GM18951 (cell line): ENCODE data around the gene GPR39.
"Not testable (repeated sequence)": the region's sequence is repeated elsewhere in the genome, so short reads cannot be mapped to it uniquely, and the experiment has no call there.

Experiments
- POLR2A ChIP-seq: IDR thresholded peaks from 4 replicates; pipeline ENCODE4 v1.6.1; 2011; ENCODE audit warnings: mild to moderate bottlenecking; ENCODE audit not compliant: insufficient read length, insufficient read depth; ENCODE audit errors: extremely low read depth
- in situ Hi-C: fragments of 300-500 bp; cut with MboI; formaldehyde crosslinking; loops from one replicate; pipeline ENCODE4 v1.12.0; 2022; ENCODE audit warnings: low sequenced_read_pairs, mixed read lengths, inconsistent platforms; ENCODE audit not compliant: unreplicated experiment

The GPR39 gene

DNA sequence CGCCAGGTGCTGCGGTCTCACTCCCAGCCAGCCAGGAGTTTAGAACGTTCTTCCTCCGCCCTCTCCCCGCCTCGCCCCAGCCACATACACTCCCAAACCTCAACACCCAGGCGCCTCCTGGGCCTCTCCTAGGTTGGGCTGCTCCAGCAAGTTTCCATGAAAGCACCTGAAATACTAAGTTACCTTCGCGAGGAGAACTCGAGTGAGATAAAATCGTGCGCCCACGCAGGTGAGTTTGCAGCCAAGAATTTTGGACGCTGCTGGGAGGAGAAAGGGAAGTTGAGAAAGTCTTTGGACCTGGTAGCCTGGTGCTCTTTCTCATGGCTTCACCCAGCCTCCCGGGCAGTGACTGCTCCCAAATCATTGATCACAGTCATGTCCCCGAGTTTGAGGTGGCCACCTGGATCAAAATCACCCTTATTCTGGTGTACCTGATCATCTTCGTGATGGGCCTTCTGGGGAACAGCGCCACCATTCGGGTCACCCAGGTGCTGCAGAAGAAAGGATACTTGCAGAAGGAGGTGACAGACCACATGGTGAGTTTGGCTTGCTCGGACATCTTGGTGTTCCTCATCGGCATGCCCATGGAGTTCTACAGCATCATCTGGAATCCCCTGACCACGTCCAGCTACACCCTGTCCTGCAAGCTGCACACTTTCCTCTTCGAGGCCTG lies at the start of gene GPR39:
Gene GPR39 (plus strand): TSS at position 83 of the 673 bp plus-strand sequence.
- in situ Hi-C loops: no loop called here
- TF ChIP-seq POLR2A: no peak

DNA sequence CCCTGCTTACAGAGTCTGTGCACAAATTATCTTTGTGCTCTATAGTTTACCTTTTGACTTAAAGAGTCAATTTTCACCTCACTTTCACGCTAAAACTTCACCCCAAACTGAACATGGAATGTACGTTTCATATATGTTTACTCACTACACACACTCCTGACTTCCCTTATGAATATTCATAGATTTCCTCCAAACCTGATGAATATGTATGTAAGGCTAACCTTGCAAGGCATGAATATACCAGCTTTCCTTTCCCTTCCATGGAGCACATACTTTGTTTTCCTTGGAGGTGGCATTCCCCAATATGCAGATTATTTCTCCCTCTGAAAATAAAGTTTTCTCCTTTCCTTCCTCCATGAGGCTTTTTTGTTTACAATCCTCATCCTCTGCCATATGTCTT lies 48.4 kb upstream of the GPR39 start:
- in situ Hi-C loops: no loop called here
- no peak for TF ChIP-seq POLR2A

DNA sequence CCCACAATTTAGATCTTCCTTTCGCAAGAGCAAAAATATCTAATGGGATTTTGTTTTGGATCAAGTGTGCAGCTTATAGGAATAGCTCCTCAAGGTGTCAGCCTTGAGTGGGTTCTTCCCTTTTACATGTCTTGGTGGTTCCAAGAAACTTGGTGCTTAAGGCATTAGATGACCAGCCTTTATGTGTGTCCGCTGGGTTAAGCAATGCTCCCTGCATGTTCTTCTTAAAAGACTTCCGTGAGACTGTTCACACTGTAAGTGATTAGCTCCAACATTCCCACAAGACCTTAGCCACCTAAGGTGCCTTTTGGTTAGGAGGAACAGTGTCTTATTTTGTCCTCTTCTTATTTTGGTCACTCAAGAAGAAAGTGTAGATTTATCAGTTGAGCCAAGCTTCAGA lies 44.3 kb upstream of the GPR39 start:
- in situ Hi-C loops: no loop called here
- no peak for TF ChIP-seq POLR2A

DNA sequence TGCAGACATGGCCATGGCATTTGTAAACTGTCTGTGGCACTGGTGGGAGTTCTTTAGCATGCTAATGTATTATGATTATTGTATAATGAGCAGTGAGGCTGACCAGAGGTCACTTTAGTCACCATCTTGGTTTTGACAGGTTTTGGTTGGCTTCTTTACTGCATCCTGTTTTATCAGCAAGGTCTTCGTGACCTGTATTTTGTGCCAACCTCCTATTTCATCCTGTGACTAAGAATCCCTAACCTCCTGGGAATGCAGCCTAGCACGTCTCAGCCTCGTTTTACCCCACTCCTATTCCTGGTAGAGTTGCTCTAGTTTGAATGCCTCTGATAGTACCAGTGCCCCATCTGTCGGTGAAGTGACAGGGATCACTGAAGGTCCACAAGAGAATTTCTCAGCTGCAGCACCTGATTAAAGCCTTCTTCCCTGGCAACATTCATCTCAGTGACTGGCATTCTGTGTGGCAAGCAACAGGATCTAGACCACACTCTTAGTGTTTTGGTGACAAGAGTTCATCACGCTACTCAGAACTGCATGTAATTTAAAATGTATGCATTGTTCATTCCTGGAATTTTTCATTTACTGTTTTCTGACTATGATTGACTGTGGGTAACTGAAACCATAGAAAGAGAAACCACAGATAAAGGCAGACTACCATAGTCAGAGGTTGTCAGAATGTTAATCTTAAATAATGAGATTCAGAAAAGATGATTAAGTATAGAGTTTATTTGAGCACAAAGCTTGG lies 43.0 kb upstream of the GPR39 start:
- in situ Hi-C loops: no loop called here
- no peak for TF ChIP-seq POLR2A

DNA sequence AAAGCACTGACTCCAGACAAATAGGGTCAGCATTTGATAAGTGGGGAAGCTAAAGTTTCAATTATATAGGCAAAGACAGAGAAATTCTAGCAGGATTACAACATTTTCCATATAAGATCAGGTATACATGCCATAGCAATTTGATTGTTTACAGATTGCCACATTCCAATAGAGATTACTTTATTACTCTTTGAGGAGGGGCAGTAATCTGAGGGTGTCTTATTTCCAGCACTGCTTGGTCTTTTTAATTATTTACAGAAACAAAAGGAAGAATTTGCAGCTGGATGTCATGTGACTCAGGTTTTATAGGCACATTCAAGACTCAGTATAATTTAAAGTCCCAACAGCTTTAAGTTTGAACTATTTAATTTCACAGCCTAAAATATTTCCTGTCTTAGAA lies 42.5 kb upstream of the GPR39 start:
- in situ Hi-C loops: no loop called here
- no peak for TF ChIP-seq POLR2A

DNA sequence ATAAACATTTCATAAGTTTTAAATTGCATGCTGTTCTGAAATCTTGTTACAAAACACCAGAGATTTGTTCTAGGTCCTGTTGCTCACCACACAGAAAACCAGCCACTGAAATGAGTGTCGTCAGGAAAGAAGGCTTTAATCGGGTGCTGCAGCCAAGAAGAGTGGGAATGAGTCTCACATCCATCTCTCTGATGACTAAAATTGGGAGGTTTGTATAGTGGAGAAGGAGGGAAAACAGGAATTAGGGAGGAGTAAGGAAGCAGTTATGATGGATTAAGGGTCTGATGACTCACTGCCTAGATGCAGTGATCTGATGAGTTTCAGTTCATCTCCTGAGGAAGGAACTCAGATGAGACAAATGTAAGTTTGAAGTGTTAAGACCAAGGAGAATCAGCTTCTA lies 42.1 kb upstream of the GPR39 start:
- in situ Hi-C loops: no loop called here
- TF ChIP-seq POLR2A: no peak

DNA sequence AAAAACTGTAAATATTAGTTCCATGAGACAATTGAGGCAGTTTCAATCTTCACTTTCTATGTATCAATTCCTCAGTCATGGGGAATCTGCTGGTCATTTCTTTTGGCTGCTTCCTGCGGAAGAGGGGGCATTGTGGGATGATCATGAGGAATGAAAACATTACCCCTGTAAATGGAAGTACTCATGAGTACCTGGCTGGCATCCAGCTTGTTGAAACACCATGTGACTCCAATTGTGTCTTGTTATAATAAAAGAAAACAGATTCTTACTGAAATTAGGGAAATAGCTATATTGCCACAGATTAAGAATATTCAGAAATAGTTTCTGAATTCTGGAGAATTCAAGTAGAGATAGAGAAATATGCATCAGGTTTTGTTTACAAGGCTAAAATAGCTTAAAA lies 41.6 kb upstream of the GPR39 start:
- no peak for TF ChIP-seq POLR2A
- in situ Hi-C loops: no loop called here

DNA sequence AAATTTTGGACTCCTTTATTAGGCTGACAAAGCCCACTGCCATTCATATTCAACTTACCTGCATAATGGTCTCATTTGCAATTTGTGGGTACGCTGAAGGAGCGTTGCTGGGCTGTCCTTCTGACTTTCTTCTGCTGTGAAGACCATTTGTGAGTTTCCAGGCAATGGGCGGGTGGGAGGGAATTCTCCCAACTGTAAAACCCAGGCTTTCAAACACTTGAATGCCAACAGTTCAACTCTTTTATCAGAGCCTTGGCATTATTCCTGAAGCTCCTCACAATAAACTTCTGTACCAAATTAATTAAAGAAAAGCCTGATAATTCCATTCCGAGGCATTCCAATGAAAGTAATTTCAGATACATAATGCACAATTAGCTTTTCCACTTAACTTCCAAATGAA lies 35.2 kb upstream of the GPR39 start:
- TF ChIP-seq POLR2A: no peak
- in situ Hi-C loops: no loop called here

DNA sequence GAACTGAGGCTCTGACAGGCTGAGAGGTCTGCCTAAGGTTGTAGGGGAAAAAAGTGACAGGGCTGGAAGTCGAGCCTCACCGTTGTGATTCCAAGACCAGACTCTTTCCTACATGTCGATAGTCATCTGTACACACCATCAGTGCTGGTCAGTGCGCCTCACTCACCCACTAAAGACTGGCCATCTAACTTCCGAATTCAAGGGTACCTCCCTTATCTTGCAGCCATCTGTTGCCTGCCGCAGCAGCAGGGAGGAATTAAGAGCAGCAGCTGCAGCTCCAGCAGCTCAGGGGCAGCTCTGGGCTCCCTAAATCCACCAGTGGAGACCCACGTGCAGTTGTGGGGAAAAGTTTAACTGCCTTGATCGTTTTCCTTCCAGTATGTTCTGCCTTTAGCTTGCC lies 32.6 kb upstream of the GPR39 start:
- in situ Hi-C loops: no loop called here
- no peak for TF ChIP-seq POLR2A

DNA sequence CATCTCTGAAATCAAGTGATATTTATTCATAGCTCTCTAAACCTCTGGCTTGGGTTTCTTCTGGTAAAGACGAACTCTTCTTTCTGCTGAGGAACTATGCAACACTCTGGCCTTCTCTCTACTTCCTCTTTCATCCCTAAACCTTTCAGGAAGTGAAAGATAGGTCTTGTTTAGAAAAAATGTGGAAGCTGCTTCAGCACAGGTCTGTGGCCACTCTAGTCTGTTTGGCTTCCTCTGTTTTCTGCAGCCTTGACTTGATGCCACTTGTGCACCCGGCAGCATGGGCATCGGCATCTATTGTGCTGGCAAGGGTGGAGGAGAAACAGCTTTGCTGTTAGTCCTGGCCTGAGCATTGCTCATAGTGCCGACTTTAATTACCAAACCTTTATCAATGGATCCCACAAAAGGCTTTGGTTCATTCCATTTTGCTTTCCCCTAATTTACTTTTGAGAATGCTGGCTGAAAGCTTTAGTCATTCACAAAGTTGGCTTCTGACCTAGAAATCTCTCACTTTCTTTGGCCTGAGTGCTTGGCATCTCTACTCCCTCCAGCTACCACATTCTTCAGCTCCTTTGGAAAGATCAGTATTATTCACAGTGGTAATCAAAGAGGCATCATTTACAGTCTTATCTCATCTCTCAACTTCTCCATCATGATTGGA lies 32.0 kb upstream of the GPR39 start:
- no peak for TF ChIP-seq POLR2A
- in situ Hi-C loops: no loop called here

DNA sequence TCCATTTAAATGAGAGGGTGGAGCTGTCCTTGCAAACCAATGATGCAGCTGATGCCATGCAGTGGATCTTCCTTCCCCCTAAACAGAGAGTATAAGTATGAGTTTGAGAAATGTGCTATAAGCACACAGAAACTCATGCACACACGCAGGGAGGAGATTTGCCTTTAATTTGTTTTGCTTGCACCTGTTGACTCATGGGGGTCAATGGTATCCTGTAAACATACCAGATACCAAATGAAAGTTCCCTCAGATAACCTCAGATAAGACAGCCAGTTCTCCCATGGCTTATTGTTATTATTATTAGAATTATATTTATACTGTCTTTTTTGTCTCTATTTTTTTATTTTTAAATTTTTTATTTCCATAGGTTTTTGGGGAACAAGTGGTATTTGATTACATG lies 29.5 kb upstream of the GPR39 start:
- in situ Hi-C loops: no loop called here
- no peak for TF ChIP-seq POLR2A

DNA sequence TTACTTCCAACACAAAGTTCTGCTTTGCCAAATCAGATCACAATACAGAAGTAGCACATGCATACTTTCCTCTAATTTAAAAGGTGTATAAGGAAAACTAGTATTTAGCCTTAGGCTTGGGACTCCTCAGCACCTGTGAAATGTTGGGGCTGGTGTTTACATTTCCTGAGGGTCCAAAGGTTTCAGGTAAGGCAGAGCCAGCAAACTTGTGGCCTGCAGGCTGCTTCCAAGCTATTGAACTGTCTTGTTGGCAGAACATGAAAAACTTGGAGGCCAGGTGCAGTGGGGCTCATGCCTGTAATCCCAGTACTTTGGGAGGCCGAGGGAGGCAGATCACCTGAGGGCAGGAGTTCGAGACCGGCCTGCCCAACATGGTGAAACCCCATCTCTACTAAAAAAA lies 26.5 kb upstream of the GPR39 start:
- in situ Hi-C loops: no loop called here

DNA sequence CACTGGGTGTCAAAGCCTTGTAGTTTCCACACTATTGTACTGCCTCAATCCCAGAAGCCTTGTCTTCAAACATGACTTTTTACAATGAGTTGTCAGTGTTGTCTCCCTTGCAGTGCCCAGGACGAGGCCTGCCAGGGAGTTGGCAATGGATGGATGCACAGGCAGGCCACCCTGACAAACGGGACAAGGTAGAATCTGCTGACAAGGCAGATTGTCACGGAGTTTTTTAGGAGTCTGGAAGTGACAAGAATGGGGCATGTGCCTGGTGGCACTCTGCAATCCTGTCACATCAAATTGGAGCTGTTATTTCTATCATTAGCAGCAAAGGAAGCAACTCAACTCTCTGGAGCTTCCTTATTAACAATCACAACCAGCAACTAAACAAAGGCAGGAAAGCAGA lies 25.2 kb upstream of the GPR39 start:
- no peak for TF ChIP-seq POLR2A
- in situ Hi-C loops: no loop called here

More for the DNA sequence above, 26.5 kb upstream of the GPR39 start:
- TF ChIP-seq POLR2A: no peak

DNA sequence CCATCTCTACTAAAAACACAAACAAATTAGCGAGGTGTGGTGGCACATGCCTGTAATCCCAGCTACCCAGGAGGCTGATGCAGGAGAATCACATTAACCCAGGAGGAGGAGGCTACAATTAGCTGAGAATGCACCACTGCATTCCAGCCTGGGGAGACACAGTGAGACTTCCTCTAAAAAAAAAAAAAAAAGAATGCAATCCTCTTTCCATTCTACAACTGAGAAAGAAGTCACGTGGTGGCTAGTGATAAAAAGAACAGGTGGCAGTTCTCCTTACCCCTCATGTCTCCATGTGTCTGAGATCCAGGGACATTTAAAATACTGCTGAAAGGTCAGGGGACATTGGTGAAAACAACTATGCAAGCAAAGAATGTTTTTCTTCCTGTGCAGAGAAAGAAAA lies 24.4 kb upstream of the GPR39 start:
- no peak for TF ChIP-seq POLR2A
- in situ Hi-C loops: no loop called here

DNA sequence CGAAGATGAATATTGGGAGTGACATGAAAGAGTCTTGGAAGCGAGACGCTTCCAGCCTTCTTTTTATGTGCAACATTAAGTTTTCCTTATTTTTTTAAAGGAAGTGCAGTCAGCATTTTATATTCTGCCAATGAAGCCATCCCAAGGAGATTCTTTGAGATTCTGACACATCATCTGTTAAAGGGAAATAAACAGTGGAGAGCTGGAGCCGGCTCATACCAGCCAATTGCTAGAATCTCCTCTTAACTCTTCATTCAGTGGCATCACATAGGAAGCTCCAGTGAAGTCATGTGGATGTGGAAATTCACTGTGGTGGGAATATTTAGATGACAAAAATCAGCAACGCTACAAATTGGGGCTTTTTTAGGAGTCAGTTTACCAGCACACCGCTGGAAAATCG lies 23.7 kb upstream of the GPR39 start:
- TF ChIP-seq POLR2A: no peak
- in situ Hi-C loops: no loop called here

DNA sequence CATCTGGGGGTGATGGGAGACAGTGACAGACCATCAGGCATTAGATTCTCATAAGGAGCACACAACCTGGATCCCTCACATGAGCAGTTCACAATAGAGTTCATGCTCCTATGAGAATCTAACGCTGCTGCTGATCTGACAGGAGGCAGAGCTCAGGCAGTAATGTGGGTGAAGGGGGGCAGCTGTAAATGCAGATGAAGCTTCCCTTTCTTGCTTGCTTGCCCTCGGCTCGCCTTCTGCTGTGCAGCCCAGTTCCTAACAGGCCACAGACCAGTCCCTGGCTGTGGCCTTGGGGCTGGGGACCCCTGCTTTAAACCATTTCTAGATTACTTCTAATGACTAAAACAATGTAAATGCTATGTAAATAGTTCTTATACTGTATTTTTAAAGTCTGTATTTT lies 19.6 kb upstream of the GPR39 start:
- in situ Hi-C loops: not testable (repeated sequence)
